ENCODE results near the gene PFKFB2.

DNA sequence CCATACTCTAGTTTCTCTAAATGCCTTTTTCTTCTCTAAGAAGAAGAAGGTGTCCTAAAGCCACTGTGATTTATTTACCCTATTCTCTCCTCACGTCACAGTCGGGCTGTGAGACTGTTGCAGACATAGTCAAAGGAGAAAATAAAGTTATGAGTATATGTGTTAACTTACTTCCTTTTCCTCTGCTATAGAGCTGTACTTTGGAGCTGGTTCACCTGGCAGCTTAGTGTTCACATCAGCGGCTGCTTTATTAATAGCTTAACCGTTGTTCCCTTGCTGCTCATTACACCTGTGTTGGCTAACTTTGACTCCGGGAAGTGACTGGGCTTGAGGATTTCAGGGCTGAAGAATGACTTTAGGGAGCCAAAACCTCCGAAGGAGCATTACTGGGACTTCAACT is 3.6 kb downstream of the PFKFB2 start:
- TF ChIP-seq TAF1 (IDR thresholded peaks at IDR 0.05; ENCODE audit: low read depth) (no peak), EP300 (conservative IDR thresholded peaks at IDR 0.05; ENCODE audit: poor library complexity, severe bottlenecking) (no peak), EZH2 (IDR thresholded peaks at IDR 0.05; ENCODE audit: borderline replicate concordance, insufficient read depth, low read length, poor library complexity, severe bottlenecking) (no peak), POLR2AphosphoS5 (IDR thresholded peaks at IDR 0.05) (no peak)
- TF ChIP-seq, protein P1, sequence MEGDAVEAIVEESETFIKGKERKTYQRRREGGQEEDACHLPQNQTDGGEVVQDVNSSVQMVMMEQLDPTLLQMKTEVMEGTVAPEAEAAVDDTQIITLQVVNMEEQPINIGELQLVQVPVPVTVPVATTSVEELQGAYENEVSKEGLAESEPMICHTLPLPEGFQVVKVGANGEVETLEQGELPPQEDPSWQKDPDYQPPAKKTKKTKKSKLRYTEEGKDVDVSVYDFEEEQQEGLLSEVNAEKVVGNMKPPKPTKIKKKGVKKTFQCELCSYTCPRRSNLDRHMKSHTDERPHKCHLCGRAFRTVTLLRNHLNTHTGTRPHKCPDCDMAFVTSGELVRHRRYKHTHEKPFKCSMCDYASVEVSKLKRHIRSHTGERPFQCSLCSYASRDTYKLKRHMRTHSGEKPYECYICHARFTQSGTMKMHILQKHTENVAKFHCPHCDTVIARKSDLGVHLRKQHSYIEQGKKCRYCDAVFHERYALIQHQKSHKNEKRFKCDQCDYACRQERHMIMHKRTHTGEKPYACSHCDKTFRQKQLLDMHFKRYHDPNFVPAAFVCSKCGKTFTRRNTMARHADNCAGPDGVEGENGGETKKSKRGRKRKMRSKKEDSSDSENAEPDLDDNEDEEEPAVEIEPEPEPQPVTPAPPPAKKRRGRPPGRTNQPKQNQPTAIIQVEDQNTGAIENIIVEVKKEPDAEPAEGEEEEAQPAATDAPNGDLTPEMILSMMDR (IDR thresholded peaks at IDR 0.05; ENCODE audit: poor library complexity, severe bottlenecking), result no peak
- TF ChIP-seq, protein P2, sequence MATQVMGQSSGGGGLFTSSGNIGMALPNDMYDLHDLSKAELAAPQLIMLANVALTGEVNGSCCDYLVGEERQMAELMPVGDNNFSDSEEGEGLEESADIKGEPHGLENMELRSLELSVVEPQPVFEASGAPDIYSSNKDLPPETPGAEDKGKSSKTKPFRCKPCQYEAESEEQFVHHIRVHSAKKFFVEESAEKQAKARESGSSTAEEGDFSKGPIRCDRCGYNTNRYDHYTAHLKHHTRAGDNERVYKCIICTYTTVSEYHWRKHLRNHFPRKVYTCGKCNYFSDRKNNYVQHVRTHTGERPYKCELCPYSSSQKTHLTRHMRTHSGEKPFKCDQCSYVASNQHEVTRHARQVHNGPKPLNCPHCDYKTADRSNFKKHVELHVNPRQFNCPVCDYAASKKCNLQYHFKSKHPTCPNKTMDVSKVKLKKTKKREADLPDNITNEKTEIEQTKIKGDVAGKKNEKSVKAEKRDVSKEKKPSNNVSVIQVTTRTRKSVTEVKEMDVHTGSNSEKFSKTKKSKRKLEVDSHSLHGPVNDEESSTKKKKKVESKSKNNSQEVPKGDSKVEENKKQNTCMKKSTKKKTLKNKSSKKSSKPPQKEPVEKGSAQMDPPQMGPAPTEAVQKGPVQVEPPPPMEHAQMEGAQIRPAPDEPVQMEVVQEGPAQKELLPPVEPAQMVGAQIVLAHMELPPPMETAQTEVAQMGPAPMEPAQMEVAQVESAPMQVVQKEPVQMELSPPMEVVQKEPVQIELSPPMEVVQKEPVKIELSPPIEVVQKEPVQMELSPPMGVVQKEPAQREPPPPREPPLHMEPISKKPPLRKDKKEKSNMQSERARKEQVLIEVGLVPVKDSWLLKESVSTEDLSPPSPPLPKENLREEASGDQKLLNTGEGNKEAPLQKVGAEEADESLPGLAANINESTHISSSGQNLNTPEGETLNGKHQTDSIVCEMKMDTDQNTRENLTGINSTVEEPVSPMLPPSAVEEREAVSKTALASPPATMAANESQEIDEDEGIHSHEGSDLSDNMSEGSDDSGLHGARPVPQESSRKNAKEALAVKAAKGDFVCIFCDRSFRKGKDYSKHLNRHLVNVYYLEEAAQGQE (IDR thresholded peaks at IDR 0.05; ENCODE audit: borderline replicate concordance), result no peak
